Measurements from ENCODE around the gene RBBP6.

- peak in 3 of 5 experiments; percentile 5 to 16 (median 10) for TF ChIP-seq CTCF (IDR thresholded peaks at IDR 0.05)
- no peak for TF ChIP-seq POLR2AphosphoS5 (IDR thresholded peaks at IDR 0.05)
- no peak for TF ChIP-seq EP300 (IDR thresholded peaks at IDR 0.05; ENCODE audit: low read depth)
- TF ChIP-seq POLR2A (IDR thresholded peaks at IDR 0.05) = no peak
Measured at GRCh38 chr16:24580665-24581064, 41.3 kb downstream of the RBBP6 start.
